Activated CD4-positive, alpha-beta T cell treated with anti-CD3 and anti-CD28 coated beads, Interleukin-2, amount 50 U/mL, for 16 hours (primary cell): ENCODE results near the gene ALB.

Experiments
- DNase-seq: peaks from one replicate; pipeline ENCODE4 v3.0.0-alpha.2; 2020

ALB gene

GRCh38 chr4:73452953-73453700, 49.0 kb downstream of the ALB start:
- no peak for DNase-seq

- DNase-seq: no peak
Measured at GRCh38 chr4:73453701-73454005, 49.6 kb downstream of the ALB start.

DNA sequence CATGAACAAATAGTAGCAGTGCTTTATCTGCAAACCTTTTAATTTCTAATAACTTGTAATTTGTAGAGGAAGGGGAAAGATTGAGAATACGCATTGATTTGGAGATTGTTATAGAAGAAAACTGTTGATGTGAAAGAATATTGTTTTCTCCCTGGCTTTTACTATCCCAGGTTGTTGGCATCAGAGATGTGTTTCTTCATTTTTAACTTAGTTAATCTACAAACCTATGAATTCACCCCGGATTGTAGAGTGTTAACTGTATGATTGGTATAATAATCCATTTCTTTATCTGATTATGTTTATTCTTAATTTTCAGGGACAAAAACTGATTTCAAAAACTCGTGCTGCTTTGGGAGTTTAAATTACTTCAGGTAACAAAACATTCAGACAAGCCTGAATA, 50.8 kb downstream of the ALB start:
- DNase-seq: no peak

- no peak for DNase-seq
Measured at GRCh38 chr4:73456177-73457022, 52.3 kb downstream of the ALB start.

DNA sequence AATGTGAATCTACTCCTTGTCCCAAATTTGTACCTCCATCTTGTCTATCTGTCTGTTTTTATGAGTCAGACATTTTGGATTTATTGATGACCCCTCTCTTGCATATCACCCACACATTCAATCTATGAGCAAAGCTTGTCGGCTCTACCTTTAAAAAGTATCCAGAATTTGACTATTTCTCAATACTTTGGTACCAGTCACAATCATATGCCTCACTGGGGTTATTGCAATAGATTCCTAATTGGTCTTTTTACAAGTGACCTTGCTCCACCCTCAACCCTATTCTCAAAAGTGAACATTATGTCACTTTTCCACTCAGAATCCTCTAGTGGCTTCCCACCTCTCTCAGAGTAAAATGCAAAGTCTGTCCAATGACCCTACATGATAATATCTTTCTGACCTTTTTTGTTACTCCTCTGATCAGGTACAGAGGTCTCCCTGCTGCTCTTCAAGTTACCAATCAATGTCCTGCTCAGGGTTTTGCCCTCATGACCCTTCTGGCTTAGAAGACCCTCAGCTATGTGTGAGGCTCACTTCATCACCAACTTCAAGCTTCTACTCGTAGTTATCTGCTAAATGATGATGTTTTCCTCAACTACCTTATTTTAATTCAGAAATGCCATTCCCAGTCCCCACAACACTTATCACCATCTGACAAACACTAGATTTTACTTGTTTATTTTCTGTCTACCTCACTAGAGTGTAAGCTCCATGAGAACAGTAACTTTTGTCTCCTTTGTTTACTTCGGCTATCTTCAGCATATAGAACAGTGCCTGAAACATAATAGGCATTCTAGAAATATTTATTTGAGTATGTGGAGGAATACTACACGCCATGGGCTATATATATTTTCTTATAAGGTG, 54.3 kb downstream of the ALB start:
- no peak for DNase-seq

GRCh38 chr4:73459048-73459421, 54.9 kb downstream of the ALB start:
- DNase-seq: no peak

DNA sequence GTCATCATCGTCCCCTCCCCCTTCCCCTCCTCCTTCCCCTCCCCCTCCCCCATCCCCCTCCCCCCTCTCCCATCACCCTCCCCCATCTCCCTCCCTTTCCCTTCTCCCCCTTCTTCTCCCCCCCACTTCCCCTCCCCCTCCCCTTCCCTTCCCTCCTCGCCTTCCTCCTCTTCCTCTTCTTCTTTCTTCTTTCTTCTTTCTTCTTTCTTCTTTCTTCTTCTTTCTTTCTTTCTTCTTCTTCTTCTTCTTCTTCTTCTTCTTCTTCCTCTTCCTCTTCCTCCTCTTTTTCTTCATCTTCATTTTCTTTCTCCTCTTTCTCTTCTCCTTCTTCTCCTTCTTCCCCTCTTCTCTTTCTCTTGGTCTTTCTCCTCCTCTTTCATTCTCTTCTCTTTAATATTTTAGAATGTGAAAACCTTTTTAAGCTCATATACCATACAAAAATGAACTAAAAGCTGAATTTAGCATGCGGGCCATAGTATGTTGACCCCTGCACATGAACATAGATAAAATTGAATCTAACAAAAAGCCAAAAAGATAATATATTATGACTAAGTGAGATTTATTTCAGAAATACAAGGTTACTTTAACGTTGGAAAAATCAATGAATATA, 56.9 kb downstream of the ALB start:
- DNase-seq: no peak

GRCh38 chr4:73468170-73468569, 64.1 kb downstream of the ALB start:
- no peak for DNase-seq

- no peak for DNase-seq
Measured at GRCh38 chr4:73470728-73471127, 66.6 kb downstream of the ALB start.
